ENCODE results near the gene MEGF6. TPM values are rescaled to one million over a fixed set of nuclear protein-coding genes. Genes with fewer than 3 reads are reported as not detected.
A peak's percentile ranks its signal among the peaks of the same experiment; 100 is the strongest.

The MEGF6 gene
- total RNA-seq, 2 donors from 2014 or later = 83.0 to 103 TPM

DNA sequence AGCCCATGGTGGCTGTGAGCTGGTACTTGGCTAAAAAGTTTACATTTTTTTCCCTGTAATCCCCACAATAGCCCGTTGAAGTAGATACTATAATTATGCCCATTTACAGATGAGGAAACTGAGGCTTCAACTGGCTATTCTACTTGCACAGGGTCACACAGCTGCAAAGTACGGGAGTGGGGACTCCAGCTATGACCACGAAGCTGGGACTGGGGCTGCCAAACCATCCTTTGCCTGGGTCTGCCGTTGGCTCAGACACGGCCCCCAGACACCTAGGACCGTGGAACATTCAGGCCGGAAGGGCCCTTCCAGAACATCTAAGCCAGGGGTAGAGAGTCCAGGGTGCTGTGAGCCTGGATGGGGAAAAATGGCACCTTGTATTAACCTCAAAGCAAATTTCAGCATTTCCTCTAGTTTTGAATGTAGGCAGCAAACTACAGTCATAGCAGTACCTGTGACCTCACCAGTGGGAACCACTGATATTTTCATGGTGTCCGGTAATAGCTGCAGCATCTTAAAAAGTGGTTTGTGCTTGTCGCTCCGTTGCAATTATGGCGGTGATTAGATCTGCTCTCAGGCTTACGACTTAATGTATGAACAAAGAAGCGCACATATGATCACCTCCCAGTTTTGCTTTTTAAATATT is 45.3 kb upstream of the MEGF6 start:
- Mint-ChIP-seq H3K4me3 (no peak overlapping the region), H3K9me3 (no peaks in the 10 kb centered on the region), H3K27ac (no peak overlapping the region), H3K36me3 (ENCODE audit: low read depth) (no peaks in the 10 kb centered on the region), H3K4me1 (peaks cover 2% of the 10 kb centered on the region), H3K27me3 (ENCODE audit: insufficient read depth) (peaks cover 69% of the 10 kb centered on the region)
- Histone ChIP-seq H3K27me3 (ENCODE audit: control insufficient read depth, insufficient read depth, low read length, poor library complexity, severe bottlenecking) (peaks cover 73% of the 10 kb centered on the region), H3K36me3 (ENCODE audit: control insufficient read depth, insufficient read depth, low read length) (no peaks in the 10 kb centered on the region), H3K4me1 (ENCODE audit: control insufficient read depth, insufficient read depth, low read length) (no peaks in the 10 kb centered on the region), H3K4me3 (ENCODE audit: low read length) (no peak overlapping the region), H3K9ac (ENCODE audit: extremely low read depth, low read length, poor library complexity, severe bottlenecking) (no peak overlapping the region), H3K9me3 (ENCODE audit: control insufficient read depth, low read length) (no peaks in the 10 kb centered on the region), H3K27ac (ENCODE audit: low read depth, low read length) (no peak overlapping the region)
- 91% methylated on average over 9 to 13 of the region's 13 CpGs for WGBS, 2 experiments (ENCODE audit: insufficient coverage in 1 of 2, insufficient read length in 1 of 2)
- TF ChIP-seq, protein P1, sequence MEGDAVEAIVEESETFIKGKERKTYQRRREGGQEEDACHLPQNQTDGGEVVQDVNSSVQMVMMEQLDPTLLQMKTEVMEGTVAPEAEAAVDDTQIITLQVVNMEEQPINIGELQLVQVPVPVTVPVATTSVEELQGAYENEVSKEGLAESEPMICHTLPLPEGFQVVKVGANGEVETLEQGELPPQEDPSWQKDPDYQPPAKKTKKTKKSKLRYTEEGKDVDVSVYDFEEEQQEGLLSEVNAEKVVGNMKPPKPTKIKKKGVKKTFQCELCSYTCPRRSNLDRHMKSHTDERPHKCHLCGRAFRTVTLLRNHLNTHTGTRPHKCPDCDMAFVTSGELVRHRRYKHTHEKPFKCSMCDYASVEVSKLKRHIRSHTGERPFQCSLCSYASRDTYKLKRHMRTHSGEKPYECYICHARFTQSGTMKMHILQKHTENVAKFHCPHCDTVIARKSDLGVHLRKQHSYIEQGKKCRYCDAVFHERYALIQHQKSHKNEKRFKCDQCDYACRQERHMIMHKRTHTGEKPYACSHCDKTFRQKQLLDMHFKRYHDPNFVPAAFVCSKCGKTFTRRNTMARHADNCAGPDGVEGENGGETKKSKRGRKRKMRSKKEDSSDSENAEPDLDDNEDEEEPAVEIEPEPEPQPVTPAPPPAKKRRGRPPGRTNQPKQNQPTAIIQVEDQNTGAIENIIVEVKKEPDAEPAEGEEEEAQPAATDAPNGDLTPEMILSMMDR (conservative IDR thresholded peaks at IDR 0.05) = no peak
- DNase-seq = no peak

DNA sequence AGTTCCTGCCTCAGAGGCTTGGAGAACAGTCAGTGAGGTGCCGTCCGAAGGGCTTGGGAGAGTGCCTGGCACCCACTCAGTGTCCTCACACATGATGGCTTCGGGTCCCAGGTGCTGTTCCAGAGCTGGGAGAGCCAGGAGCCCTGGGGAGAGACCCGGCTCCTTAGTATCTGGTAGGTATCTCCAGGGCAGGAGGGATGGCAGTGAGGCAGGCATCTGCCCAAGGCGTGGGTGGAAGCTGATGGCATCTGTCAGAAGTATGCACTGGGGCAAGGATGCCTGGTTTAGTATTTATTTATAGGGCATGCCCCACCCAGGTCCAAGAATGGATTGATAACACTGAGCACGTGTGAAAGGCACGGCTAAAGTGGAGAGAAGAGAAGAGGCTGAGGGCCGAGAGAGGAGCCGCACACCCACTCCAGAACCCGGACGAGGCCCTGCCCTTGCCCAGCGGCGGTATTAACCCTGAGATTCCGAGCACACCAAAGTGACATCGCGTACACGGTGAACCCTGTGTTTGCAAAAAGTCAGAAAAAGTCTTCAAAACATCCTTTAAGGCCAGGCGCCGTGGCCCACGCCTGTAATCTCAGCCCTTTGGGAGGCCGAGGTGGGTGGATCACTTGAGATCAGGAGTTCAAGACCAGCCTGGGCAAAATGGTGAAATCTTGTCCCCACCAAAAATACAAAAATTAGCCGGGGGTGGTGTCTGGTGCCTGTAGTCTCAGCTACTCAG is 43.4 kb upstream of the MEGF6 start:
- Histone ChIP-seq H3K9ac (ENCODE audit: extremely low read depth, low read length, poor library complexity, severe bottlenecking) (no peak overlapping the region), H3K36me3 (ENCODE audit: control insufficient read depth, insufficient read depth, low read length) (no peaks in the 10 kb centered on the region), H3K4me3 (ENCODE audit: low read length) (no peak overlapping the region), H3K4me1 (ENCODE audit: control insufficient read depth, insufficient read depth, low read length) (no peaks in the 10 kb centered on the region), H3K27me3 (ENCODE audit: control insufficient read depth, insufficient read depth, low read length, poor library complexity, severe bottlenecking) (peaks cover 79% of the 10 kb centered on the region), H3K9me3 (ENCODE audit: control insufficient read depth, low read length) (no peaks in the 10 kb centered on the region), H3K27ac (ENCODE audit: low read depth, low read length) (no peak overlapping the region)
- Mint-ChIP-seq H3K27me3 (ENCODE audit: insufficient read depth) (peaks cover 83% of the 10 kb centered on the region), H3K4me1 (peaks cover 4% of the 10 kb centered on the region), H3K27ac (no peak overlapping the region), H3K36me3 (ENCODE audit: low read depth) (no peaks in the 10 kb centered on the region), H3K4me3 (no peak overlapping the region), H3K9me3 (no peaks in the 10 kb centered on the region)
- TF ChIP-seq, protein P1 (conservative IDR thresholded peaks at IDR 0.05) = no peak
- 89 to 92% methylated on average over 21 to 22 of the region's 22 CpGs for WGBS, 2 experiments (ENCODE audit: insufficient coverage in 1 of 2, insufficient read length in 1 of 2)
- no peak for DNase-seq

DNA sequence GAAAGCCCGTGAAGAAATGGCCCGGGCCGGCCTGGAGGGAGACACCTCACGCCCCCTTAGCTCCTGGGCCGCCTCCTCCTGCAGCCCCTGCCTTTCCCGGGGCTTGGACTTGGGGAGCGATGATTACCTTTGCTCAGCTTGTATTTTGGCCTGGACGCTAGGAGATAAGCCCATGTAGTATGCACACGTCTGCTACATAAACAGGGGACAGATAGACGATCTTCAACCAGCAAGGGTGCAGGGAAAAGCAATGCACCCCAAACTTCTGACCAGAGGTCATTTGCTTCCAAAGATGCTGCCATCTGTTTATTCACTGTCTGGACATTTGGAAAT is 41.9 kb upstream of the MEGF6 start:
- 27 to 37% methylated on average over 9 to 10 of the region's 10 CpGs for WGBS, 2 experiments (ENCODE audit: insufficient coverage in 1 of 2, insufficient read length in 1 of 2)
- peaks cover 8% of the 10 kb centered on the region for H3K4me1 Mint-ChIP-seq
- peaks cover 70% of the 10 kb centered on the region for H3K27me3 ChIP-seq (ENCODE audit: control insufficient read depth, insufficient read depth, low read length, poor library complexity, severe bottlenecking)
- DNase-seq = no peak
- TF ChIP-seq, protein P1 (conservative IDR thresholded peaks at IDR 0.05) = no peak
- H3K36me3 ChIP-seq (ENCODE audit: control insufficient read depth, insufficient read depth, low read length) = no peaks in the 10 kb centered on the region
- H3K4me1 ChIP-seq (ENCODE audit: control insufficient read depth, insufficient read depth, low read length) = peaks cover 2% of the 10 kb centered on the region
- no peak overlapping the region for H3K4me3 ChIP-seq (ENCODE audit: low read length)
- H3K27ac ChIP-seq (ENCODE audit: low read depth, low read length) = no peak overlapping the region
- H3K27ac Mint-ChIP-seq = no peak overlapping the region
- no peaks in the 10 kb centered on the region for H3K36me3 Mint-ChIP-seq (ENCODE audit: low read depth)
- no peaks in the 10 kb centered on the region for H3K9me3 Mint-ChIP-seq
- no peak overlapping the region for H3K9ac ChIP-seq (ENCODE audit: extremely low read depth, low read length, poor library complexity, severe bottlenecking)
- no peaks in the 10 kb centered on the region for H3K9me3 ChIP-seq (ENCODE audit: control insufficient read depth, low read length)
- peak overlapping the region; percentile 42 for H3K4me3 Mint-ChIP-seq
- H3K27me3 Mint-ChIP-seq (ENCODE audit: insufficient read depth) = peaks cover 76% of the 10 kb centered on the region
